GM18505 (cell line): ENCODE results near the gene ENPP3.

ENCODE experiments used
- ATAC-seq: cut with Tn5 transposase; IDR thresholded peaks from one replicate; pipeline ENCODE4 v1.9.1; 2021; ENCODE audit not compliant: unreplicated experiment
- POLR2A ChIP-seq: IDR thresholded peaks from 4 replicates; pipeline ENCODE4 v1.6.1; 2011; ENCODE audit warnings: borderline replicate concordance; ENCODE audit not compliant: insufficient read depth, insufficient read length; ENCODE audit errors: extremely low read depth

ENPP3 gene

GRCh38 chr6:131765081-131765803 lies 128.1 kb downstream of the ENPP3 start:
- no peak for TF ChIP-seq POLR2A
- ATAC-seq: no peak

DNA sequence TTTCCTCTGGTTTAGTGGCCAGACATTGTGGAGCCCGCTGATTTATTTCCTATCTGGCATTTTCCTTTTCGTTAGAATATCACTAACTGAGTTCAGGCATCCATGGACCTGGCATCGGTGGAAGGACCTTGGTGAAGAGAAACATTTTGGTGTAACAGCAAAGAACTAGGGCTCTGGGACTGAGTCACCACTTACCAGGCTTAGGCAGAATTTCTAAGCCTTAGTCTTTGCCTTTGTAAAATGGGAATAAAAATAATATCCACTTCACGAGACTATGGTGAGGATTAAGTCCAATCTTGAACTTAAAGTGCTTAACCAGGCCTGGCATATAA lies 128.7 kb downstream of the ENPP3 start:
- no peak for ATAC-seq
- no peak for TF ChIP-seq POLR2A

- ATAC-seq: no peak
- TF ChIP-seq POLR2A: no peak
Observed at GRCh38 chr6:131766631-131767030, 129.5 kb downstream of the ENPP3 start.

- TF ChIP-seq POLR2A: no peak
- ATAC-seq: no peak
Observed at GRCh38 chr6:131768964-131769363, 131.9 kb downstream of the ENPP3 start.

- TF ChIP-seq POLR2A: no peak
- ATAC-seq: no peak
Observed at GRCh38 chr6:131769385-131770141, 132.5 kb downstream of the ENPP3 start.

DNA sequence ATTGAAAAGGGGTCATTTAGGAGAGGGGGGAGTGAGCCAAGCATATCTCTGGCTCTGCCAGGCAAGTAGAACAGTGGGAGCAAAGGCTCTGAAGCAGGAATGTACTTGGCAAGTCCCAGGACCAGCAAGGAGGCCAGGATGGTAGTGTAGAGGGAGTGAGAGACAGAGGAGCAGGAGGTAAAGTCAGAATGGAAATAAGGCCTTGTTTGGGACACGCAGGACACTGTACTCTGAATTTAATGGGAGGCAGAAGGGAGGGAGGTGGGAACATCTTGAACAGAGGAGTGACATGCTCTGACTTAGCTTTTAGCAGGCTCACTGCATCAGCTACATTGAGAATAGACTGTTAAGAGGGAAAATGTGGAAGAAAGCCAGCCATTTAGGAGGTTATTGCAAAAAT lies 133.7 kb downstream of the ENPP3 start:
- no peak for ATAC-seq
- TF ChIP-seq POLR2A: no peak

- no peak for TF ChIP-seq POLR2A
- ATAC-seq: no peak
Observed at GRCh38 chr6:131773284-131773950, 136.3 kb downstream of the ENPP3 start.

DNA sequence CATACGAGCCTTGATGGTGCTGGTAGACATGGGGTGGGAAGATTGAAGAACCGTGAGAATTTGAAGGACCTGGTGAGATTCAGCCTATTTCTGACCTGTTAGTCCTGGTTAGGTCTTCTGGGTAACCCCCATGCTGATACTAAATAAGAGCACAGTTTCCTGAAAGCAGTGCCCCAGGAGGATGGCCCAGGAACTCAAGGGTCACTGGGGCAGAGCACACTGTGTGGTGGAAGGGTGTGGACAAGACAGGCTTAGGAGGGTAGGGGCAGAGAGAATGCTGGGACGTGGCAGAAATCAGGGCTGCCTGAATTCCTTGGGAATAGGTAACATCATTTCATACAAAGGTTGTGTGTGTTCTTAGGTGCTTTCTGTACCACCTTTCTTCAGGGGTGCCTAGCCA lies 138.8 kb downstream of the ENPP3 start:
- no peak for TF ChIP-seq POLR2A
- ATAC-seq: no peak

- no peak for ATAC-seq
- no peak for TF ChIP-seq POLR2A
Observed at GRCh38 chr6:131776985-131777384, 139.9 kb downstream of the ENPP3 start.

DNA sequence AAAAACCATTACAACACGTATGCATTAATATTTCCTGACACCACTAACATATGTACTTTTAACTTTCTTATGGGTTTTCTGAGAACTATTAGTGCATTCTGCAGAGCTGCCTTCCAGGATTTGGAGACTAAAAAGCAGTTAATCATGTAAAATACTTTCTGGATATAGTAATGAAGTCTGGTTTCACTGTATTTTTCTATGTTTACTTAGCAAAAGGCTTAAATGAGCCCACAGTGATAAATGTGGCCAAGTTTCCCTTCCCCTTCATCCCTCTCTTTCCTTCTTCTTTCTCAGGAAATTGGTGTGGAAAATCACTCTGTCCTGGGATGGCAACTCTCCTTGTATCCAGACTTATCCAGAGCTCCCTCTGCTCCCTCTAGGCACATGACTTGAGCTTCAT lies 141.1 kb downstream of the ENPP3 start:
- TF ChIP-seq POLR2A: no peak
- no peak for ATAC-seq

- TF ChIP-seq POLR2A: no peak
- no peak for ATAC-seq
Observed at GRCh38 chr6:131779304-131779703, 142.2 kb downstream of the ENPP3 start.

DNA sequence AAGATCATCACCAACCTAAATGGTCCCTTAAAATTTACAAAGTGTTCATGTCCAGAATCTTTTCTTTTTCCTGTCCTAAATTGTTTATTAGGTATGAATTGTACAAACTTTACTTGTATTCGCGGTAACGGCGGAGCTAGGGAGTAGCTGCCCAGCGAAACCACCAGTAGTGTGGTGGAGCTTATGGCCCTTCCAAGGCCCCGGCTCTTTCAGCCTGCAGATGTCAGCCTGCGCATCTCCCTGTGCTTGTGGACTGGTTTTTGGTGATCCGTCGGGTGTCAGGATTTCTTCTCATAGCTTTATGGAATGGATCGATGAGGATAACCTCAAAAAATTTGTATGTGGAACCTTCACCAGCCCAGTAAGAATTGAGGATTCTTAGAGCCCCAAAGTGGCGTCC lies 143.5 kb downstream of the ENPP3 start:
- no peak for TF ChIP-seq POLR2A
- no peak for ATAC-seq

DNA sequence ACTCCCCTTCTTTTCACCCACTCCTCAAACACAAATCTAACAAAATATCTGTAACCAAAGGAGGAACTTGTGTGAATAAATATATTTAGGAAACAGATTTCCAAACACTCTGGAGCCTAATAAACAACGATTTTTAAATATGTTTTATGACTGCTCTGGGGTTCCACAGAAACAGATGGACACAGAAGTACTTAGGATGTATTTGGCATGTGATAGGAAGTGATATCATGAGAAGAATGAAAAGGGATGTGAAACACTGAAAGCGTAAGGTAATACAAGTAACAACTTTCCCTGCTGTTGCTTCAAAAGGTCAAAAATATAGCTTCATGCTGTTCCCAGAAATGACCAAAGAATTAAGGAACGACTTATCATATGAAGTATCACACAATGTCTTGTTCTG lies 144.6 kb downstream of the ENPP3 start:
- no peak for TF ChIP-seq POLR2A
- no peak for ATAC-seq

- no peak for ATAC-seq
- no peak for TF ChIP-seq POLR2A
Observed at GRCh38 chr6:131782764-131783163, 145.7 kb downstream of the ENPP3 start.
